ENCODE data around the gene PAQR7. TPM values are rescaled to one million over a fixed set of nuclear protein-coding genes. Genes with fewer than 3 reads are reported as not detected.

The PAQR7 gene
- total RNA-seq, 1 donor from 2014 or later: 24.0 TPM

GRCh38 chr1:25905680-25906643 lies 30.5 kb upstream of the PAQR7 start, which contains the start of gene STMN1:
Gene STMN1 (minus strand): TSS chr1:25906419. CDS start chr1:25904676, 1,743 bp downstream.
- H3K36me3 Mint-ChIP-seq: peaks cover 10% of the 10 kb centered on the region
- H3K4me3 Mint-ChIP-seq: peak within 1 kb of the TSS; percentile 88
- DNase-seq (ENCODE audit: low spot score in 2 of 2, unreplicated experiment in 2 of 2): peak; percentile 88 to 90
- no peaks in the 10 kb centered on the region for H3K9me3 Mint-ChIP-seq
- H3K4me1 Mint-ChIP-seq: peaks cover 41% of the 10 kb centered on the region
- H3K27ac Mint-ChIP-seq: peak within 1 kb of the TSS; percentile 86
- H3K27me3 Mint-ChIP-seq (ENCODE audit: low read depth): no peaks in the 10 kb centered on the region
- TF ChIP-seq, protein P1, sequence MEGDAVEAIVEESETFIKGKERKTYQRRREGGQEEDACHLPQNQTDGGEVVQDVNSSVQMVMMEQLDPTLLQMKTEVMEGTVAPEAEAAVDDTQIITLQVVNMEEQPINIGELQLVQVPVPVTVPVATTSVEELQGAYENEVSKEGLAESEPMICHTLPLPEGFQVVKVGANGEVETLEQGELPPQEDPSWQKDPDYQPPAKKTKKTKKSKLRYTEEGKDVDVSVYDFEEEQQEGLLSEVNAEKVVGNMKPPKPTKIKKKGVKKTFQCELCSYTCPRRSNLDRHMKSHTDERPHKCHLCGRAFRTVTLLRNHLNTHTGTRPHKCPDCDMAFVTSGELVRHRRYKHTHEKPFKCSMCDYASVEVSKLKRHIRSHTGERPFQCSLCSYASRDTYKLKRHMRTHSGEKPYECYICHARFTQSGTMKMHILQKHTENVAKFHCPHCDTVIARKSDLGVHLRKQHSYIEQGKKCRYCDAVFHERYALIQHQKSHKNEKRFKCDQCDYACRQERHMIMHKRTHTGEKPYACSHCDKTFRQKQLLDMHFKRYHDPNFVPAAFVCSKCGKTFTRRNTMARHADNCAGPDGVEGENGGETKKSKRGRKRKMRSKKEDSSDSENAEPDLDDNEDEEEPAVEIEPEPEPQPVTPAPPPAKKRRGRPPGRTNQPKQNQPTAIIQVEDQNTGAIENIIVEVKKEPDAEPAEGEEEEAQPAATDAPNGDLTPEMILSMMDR (IDR thresholded peaks at IDR 0.05; ENCODE audit: unreplicated experiment): peak; percentile 6

GRCh38 chr1:25904943-25905679 lies 29.6 kb upstream of the PAQR7 start:
- H3K36me3 Mint-ChIP-seq: peaks cover 19% of the 10 kb centered on the region
- peak overlapping the region; percentile 88 for H3K4me3 Mint-ChIP-seq
- H3K9me3 Mint-ChIP-seq: no peaks in the 10 kb centered on the region
- peak; percentile 92 to 96 for DNase-seq (ENCODE audit: low spot score in 2 of 2, unreplicated experiment in 2 of 2)
- H3K27me3 Mint-ChIP-seq (ENCODE audit: low read depth): no peaks in the 10 kb centered on the region
- H3K4me1 Mint-ChIP-seq: peaks cover 41% of the 10 kb centered on the region
- peak overlapping the region; percentile 86 for H3K27ac Mint-ChIP-seq
- TF ChIP-seq, protein P1 (IDR thresholded peaks at IDR 0.05; ENCODE audit: unreplicated experiment): no peak

DNA sequence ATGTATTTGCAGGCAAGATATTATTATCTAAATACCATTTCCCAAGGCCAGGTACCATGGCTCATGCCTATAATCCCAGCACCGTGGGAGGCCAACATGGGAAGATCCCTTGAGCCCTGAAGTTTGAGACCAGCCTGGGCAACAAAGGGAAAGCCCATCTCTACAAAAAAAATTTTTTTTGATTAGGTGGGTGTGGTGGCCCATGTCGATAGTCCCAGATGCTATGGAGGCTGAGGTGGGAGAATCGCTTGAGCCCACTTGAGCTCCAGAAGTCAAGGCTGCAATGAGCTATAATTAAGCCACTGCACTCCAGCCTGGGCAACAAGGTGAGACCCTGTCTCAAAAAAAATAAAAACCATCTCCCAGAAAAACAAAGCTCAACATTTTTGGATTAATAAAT lies 28.5 kb upstream of the PAQR7 start:
- Mint-ChIP-seq H3K4me1 (peaks cover 40% of the 10 kb centered on the region), H3K4me3 (peak overlapping the region; percentile 88), H3K27ac (peak overlapping the region; percentile 86), H3K9me3 (no peaks in the 10 kb centered on the region), H3K36me3 (peaks cover 23% of the 10 kb centered on the region), H3K27me3 (ENCODE audit: low read depth) (no peaks in the 10 kb centered on the region)
- DNase-seq (ENCODE audit: low spot score in 2 of 2, unreplicated experiment in 2 of 2): no peak
- TF ChIP-seq, protein P1 (IDR thresholded peaks at IDR 0.05; ENCODE audit: unreplicated experiment): no peak

DNA sequence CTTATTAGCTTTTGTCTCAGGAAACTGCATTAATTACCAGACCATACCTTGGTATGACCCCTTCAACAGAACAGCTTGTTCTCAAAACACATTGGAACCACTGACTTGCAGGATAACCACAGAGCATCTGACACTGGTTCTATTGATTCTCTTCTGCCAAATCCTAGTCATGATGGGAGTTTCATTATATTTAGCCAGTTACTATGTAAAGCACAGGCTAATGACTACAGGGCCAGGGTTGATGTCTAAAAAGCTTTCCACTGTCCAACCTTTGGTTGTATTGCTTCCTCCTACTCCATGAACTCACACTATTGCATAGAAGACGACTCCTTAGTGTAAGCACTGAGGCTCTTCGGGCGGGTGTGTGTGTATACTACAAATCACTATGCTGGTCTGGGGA lies 27.0 kb upstream of the PAQR7 start:
- H3K36me3 Mint-ChIP-seq: peaks cover 30% of the 10 kb centered on the region
- peaks cover 31% of the 10 kb centered on the region for H3K4me1 Mint-ChIP-seq
- H3K4me3 Mint-ChIP-seq: no peak overlapping the region
- DNase-seq (ENCODE audit: low spot score in 2 of 2, unreplicated experiment in 2 of 2): no peak
- no peaks in the 10 kb centered on the region for H3K27me3 Mint-ChIP-seq (ENCODE audit: low read depth)
- no peak overlapping the region for H3K27ac Mint-ChIP-seq
- TF ChIP-seq, protein P1 (IDR thresholded peaks at IDR 0.05; ENCODE audit: unreplicated experiment): no peak
- H3K9me3 Mint-ChIP-seq: no peaks in the 10 kb centered on the region

- TF ChIP-seq, protein P1 (IDR thresholded peaks at IDR 0.05; ENCODE audit: unreplicated experiment): no peak
- H3K4me1 Mint-ChIP-seq: peaks cover 33% of the 10 kb centered on the region
These were observed 24.7 kb upstream of the PAQR7 start for GRCh38 chr1:25900219-25900618.

More at GRCh38 chr1:25900219-25900618, 24.7 kb upstream of the PAQR7 start:
- Mint-ChIP-seq H3K9me3 (no peaks in the 10 kb centered on the region), H3K4me3 (no peak overlapping the region), H3K27ac (no peak overlapping the region), H3K27me3 (ENCODE audit: low read depth) (no peaks in the 10 kb centered on the region), H3K36me3 (peaks cover 35% of the 10 kb centered on the region)
- DNase-seq (ENCODE audit: low spot score in 2 of 2, unreplicated experiment in 2 of 2): no peak

Data from mesothelial cell of epicardium (in vitro differentiated cells).